Erythroblast (primary cell): ENCODE results near the gene ABHD6.

ENCODE experiments used
- GATA1 ChIP-seq: IDR thresholded peaks from 2 replicates; pipeline ENCODE4 v1.6.1; 2011; ENCODE audit warnings: low read depth, mild to moderate bottlenecking, control low read depth, low read length, moderate library complexity
- POLR2A ChIP-seq: IDR thresholded peaks from 2 replicates; pipeline ENCODE4 v1.6.1; 2011; ENCODE audit warnings: mild to moderate bottlenecking, low read length

- TF ChIP-seq POLR2A: no peak
- no peak for TF ChIP-seq GATA1
Observed at GRCh38 chr3:58203541-58203940, 34.1 kb upstream of the ABHD6 start.
